Kidney capillary endothelial cell (primary cell): ENCODE results near the gene VSTM2A.
A peak's percentile ranks its signal among the peaks of the same experiment; 100 is the strongest.

Experiments used
- DNase-seq: peaks from one replicate; pipeline ENCODE4 v3.0.0-alpha.2; 2018; ENCODE audit warnings: low spot score

The VSTM2A gene

GRCh38 chr7:54615537-54615936 lies 73.4 kb downstream of the VSTM2A start:
- peak; percentile 66 for DNase-seq
